ENCODE data around the gene HCFC1. TPM values are rescaled to one million over a fixed set of nuclear protein-coding genes. Genes with fewer than 3 reads are reported as not detected.
A peak's percentile ranks its signal among the peaks of the same experiment; 100 is the strongest.

HCFC1 gene
- total RNA-seq, 2 experiments from 2014 or later = 90.4 to 93.0 TPM

GRCh38 chrX:153903238-153903980, 68.2 kb downstream of the HCFC1 start:
- intact Hi-C loops (cut with micrococcal nuclease) = no loop called here
- Mint-ChIP-seq H3K4me3 (no peak overlapping the region), H3K27ac (peak overlapping the region; percentile 30), H3K9me3 (no peaks in the 10 kb centered on the region), H3K4me1 (ENCODE audit: low read depth) (peaks cover 37% of the 10 kb centered on the region), H3K36me3 (no peaks in the 10 kb centered on the region), H3K27me3 (no peaks in the 10 kb centered on the region)
- no peak for DNase-seq
- CTCF ChIA-PET = interaction anchor here (1.0 kb wide), 1 partner anchor 20 kb away, joined by 3 read pairs; no protein-coding TSS in a partner anchor
- POLR2A ChIA-PET = no interaction called here

- CTCF ChIA-PET = interaction anchor here (1.0 kb wide), 1 partner anchor 21 kb away, joined by 3 read pairs; no protein-coding TSS in a partner anchor
- Mint-ChIP-seq H3K9me3 (no peaks in the 10 kb centered on the region), H3K4me1 (ENCODE audit: low read depth) (peaks cover 37% of the 10 kb centered on the region), H3K4me3 (no peak overlapping the region), H3K27ac (no peak overlapping the region), H3K36me3 (no peaks in the 10 kb centered on the region), H3K27me3 (no peaks in the 10 kb centered on the region)
- POLR2A ChIA-PET = no interaction called here
- no peak for DNase-seq
- intact Hi-C loops (cut with micrococcal nuclease) = no loop called here
Observed at GRCh38 chrX:153902385-153902784, 69.2 kb downstream of the HCFC1 start.

GRCh38 chrX:153901753-153902140, 69.9 kb downstream of the HCFC1 start:
- H3K4me1 Mint-ChIP-seq (ENCODE audit: low read depth) = peaks cover 37% of the 10 kb centered on the region
- no peak overlapping the region for H3K4me3 Mint-ChIP-seq
- no peaks in the 10 kb centered on the region for H3K27me3 Mint-ChIP-seq
- no peak overlapping the region for H3K27ac Mint-ChIP-seq
- CTCF ChIA-PET = no interaction called here
- DNase-seq = no peak
- H3K9me3 Mint-ChIP-seq = no peaks in the 10 kb centered on the region
- no peaks in the 10 kb centered on the region for H3K36me3 Mint-ChIP-seq
- POLR2A ChIA-PET = interaction anchor here (1.2 kb wide), 1 partner anchor 23 kb away, joined by 8 read pairs; no protein-coding TSS in a partner anchor
- intact Hi-C loops (cut with micrococcal nuclease) = no loop called here

GRCh38 chrX:153900831-153901752, 70.5 kb downstream of the HCFC1 start:
- Mint-ChIP-seq H3K27ac (peak overlapping the region; percentile 56), H3K4me3 (peak overlapping the region; percentile 49), H3K4me1 (ENCODE audit: low read depth) (peaks cover 35% of the 10 kb centered on the region), H3K9me3 (no peaks in the 10 kb centered on the region), H3K36me3 (no peaks in the 10 kb centered on the region), H3K27me3 (no peaks in the 10 kb centered on the region)
- ChIA-PET POLR2A (interaction anchor here (1.2 kb wide), 1 partner anchor 24 kb away, joined by 8 read pairs; no protein-coding TSS in a partner anchor), CTCF (interaction anchor here (1.0 kb wide), 1 partner anchor 46 kb away, joined by 4 read pairs; no protein-coding TSS in a partner anchor)
- peak; percentile 77 for DNase-seq
- intact Hi-C loops (cut with micrococcal nuclease) = no loop called here

GRCh38 chrX:153897899-153898298, 73.7 kb downstream of the HCFC1 start:
- H3K27me3 Mint-ChIP-seq = peaks cover 3% of the 10 kb centered on the region
- intact Hi-C loops (cut with micrococcal nuclease) = no loop called here
- no peak for DNase-seq
- H3K27ac Mint-ChIP-seq = no peak overlapping the region
- no peaks in the 10 kb centered on the region for H3K36me3 Mint-ChIP-seq
- no peaks in the 10 kb centered on the region for H3K9me3 Mint-ChIP-seq
- CTCF ChIA-PET = no interaction called here
- POLR2A ChIA-PET = no interaction called here
- H3K4me1 Mint-ChIP-seq (ENCODE audit: low read depth) = peaks cover 16% of the 10 kb centered on the region
- no peak overlapping the region for H3K4me3 Mint-ChIP-seq

Small RNAs within 50 kb of the gene (microRNA-seq; reads per million reads assigned to microRNA genes)
- gene MIR3202-1 (ENCODE audit: borderline microRNAs expressed, borderline number of aligned reads, borderline replicate concordance) = not detected
- gene MIR3202-2 (ENCODE audit: borderline microRNAs expressed, borderline number of aligned reads, borderline replicate concordance) = not detected
- not detected for gene MIR718 (ENCODE audit: borderline microRNAs expressed, borderline number of aligned reads, borderline replicate concordance)

Other genes starting within 250 kb of the HCFC1 start
- 100 to 1,000 TPM; 119 to 121 TPM for gene BCAP31, start 247.4 kb downstream of the HCFC1 start, total RNA-seq
- gene ABCD1, start 247.0 kb downstream of the HCFC1 start, total RNA-seq = 1 to 10 TPM; 4.8 TPM
- under 1 TPM; 0.29 to 0.69 TPM for gene PLXNB3, start 207.6 kb downstream of the HCFC1 start, total RNA-seq
- gene SRPK3, start 190.8 kb downstream of the HCFC1 start, total RNA-seq = not detected
- 10 to 100 TPM; 45.9 to 51.5 TPM for gene IDH3G, start 177.4 kb downstream of the HCFC1 start, total RNA-seq
- 100 to 1,000 TPM; 194 to 203 TPM for gene SSR4, start 177.2 kb downstream of the HCFC1 start, total RNA-seq
- 1 to 10 TPM; 4.9 to 5.7 TPM for gene PDZD4, start 141.3 kb downstream of the HCFC1 start, total RNA-seq
- gene L1CAM, start 85.6 kb downstream of the HCFC1 start, total RNA-seq = 1 to 10 TPM in 1 of 2 experiments, under 1 TPM in 1; 0.45 to 1.3 TPM
- gene AVPR2, start 67.1 kb downstream of the HCFC1 start, total RNA-seq = not detected
- 100 to 1,000 TPM; 151 to 160 TPM for gene ARHGAP4, start 45.6 kb downstream of the HCFC1 start, total RNA-seq
- gene NAA10, start 36.8 kb downstream of the HCFC1 start, total RNA-seq = 100 to 1,000 TPM; 106 to 115 TPM
- gene RENBP, start 27.2 kb downstream of the HCFC1 start, total RNA-seq = 1 to 10 TPM; 8.2 to 8.4 TPM
- 1 to 10 TPM; 8.6 to 9.1 TPM for gene TMEM187, start 936 bp upstream of the HCFC1 start, total RNA-seq
- gene IRAK1, start 48.1 kb upstream of the HCFC1 start, total RNA-seq = 100 to 1,000 TPM in 1 of 2 experiments, 10 to 100 TPM in 1; 99.6 to 106 TPM
- 10 to 100 TPM; 50.8 to 51.0 TPM for gene MECP2, start 125.9 kb upstream of the HCFC1 start, total RNA-seq
- not detected for gene OPN1LW, start 172.4 kb upstream of the HCFC1 start, total RNA-seq
- gene OPN1MW, start 210.8 kb upstream of the HCFC1 start, total RNA-seq = not detected
- not detected for gene OPN1MW2, start 247.9 kb upstream of the HCFC1 start, total RNA-seq

Data from activated CD4-positive, alpha-beta memory T cell treated with anti-CD3 and anti-CD28 coated beads for 36 hours (primary cell).